Effector memory CD8-positive, alpha-beta T cell (primary cell): ENCODE measurements around the gene HOXD13.

Experiments
- ATAC-seq: fragments of 150-1000 bp; cut with Tn5 transposase; replicated peaks from 2 replicates; pipeline ENCODE4 v1.10.0; 2021; ENCODE audit warnings: mild to moderate bottlenecking, moderate library complexity
- DNase-seq, 3 experiments: peaks; one replicate each; pipeline ENCODE4 v3.0.0; 2021
- H3K27ac Mint-ChIP-seq, 2 donors: one replicate each; pipeline ENCODE4 v1.8.0; 2022; ENCODE audit warnings: mild to moderate bottlenecking in 2 of 2, mixed read lengths in 2 of 2, moderate library complexity in 2 of 2
- H3K27me3 Mint-ChIP-seq, 2 donors: one replicate each; pipeline ENCODE4 v1.8.0; 2022; ENCODE audit warnings: mixed read lengths in 2 of 2
- H3K36me3 Mint-ChIP-seq: one replicate; pipeline ENCODE4 v1.8.0; 2022; ENCODE audit warnings: mild to moderate bottlenecking, moderate library complexity, mixed read lengths; ENCODE audit not compliant: insufficient read depth
- H3K4me1 Mint-ChIP-seq, 2 donors: one replicate each; pipeline ENCODE4 v1.8.0; 2022; ENCODE audit warnings: low read depth in 2 of 2, mixed read lengths in 2 of 2
- H3K4me3 Mint-ChIP-seq, 2 donors: one replicate each; pipeline ENCODE4 v1.8.0; 2022; ENCODE audit warnings: mild to moderate bottlenecking in 2 of 2, mixed read lengths in 2 of 2, moderate library complexity in 2 of 2
- H3K9me3 Mint-ChIP-seq, 2 donors: one replicate each; pipeline ENCODE4 v1.8.0; 2022; ENCODE audit warnings: mixed read lengths in 2 of 2

The HOXD13 gene

DNA sequence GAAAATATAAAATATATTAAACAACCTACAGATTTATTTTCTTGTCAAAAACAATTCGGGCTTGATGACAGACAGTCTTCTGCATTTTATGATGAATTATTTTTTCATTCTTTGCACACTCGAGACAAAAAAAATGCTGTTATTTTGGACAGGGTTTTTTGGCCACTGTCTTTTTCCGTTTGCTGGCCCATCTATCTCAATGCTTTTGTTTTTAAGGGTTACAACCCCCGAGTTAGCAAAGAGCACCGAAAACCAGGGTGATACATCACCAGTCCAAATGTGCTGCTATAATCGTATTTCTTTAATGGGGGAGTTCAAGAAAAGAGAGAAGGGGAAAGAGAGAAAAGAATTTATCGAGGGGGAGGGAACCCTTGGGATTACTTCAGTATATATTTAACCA, 16.5 kb upstream of the HOXD13 start:
- no peak for ATAC-seq
- H3K4me3 Mint-ChIP-seq, result no peak overlapping the region
- no peak overlapping the region for H3K27ac Mint-ChIP-seq
- DNase-seq, result no peak
- H3K4me1 Mint-ChIP-seq, result peaks cover 7% of the 10 kb centered on the region in 2 donors
- peaks cover 83 to 87% of the 10 kb centered on the region in 2 donors for H3K27me3 Mint-ChIP-seq
- H3K9me3 Mint-ChIP-seq, result peaks cover 2 to 14% of the 10 kb centered on the region in 2 donors
- peaks cover 33% of the 10 kb centered on the region for H3K36me3 Mint-ChIP-seq

DNA sequence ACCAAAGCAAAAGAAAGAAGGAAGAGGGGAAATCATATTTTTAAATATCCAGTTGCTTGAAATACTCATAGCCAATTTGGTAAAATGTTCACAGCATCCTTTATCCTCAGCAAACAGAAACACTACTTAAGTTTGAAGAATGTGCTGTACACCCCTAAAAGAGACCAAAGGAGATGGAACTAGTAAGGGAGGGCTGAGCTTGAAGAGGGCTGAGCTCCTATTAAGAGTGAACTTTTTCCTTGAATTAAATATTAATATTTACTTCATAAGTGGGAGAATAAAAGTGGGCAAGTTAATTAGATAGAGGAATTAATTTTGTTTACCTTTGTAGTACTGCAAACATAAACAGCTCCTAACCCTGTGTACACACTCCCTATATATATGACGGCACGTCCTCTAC, 15.7 kb upstream of the HOXD13 start:
- peaks cover 40% of the 10 kb centered on the region for H3K36me3 Mint-ChIP-seq
- peaks cover 7% of the 10 kb centered on the region in 2 donors for H3K4me1 Mint-ChIP-seq
- peaks cover 83 to 87% of the 10 kb centered on the region in 2 donors for H3K27me3 Mint-ChIP-seq
- no peak for ATAC-seq
- H3K4me3 Mint-ChIP-seq, result no peak overlapping the region
- peaks cover 2 to 14% of the 10 kb centered on the region in 2 donors for H3K9me3 Mint-ChIP-seq
- H3K27ac Mint-ChIP-seq, result no peak overlapping the region
- no peak for DNase-seq

DNA sequence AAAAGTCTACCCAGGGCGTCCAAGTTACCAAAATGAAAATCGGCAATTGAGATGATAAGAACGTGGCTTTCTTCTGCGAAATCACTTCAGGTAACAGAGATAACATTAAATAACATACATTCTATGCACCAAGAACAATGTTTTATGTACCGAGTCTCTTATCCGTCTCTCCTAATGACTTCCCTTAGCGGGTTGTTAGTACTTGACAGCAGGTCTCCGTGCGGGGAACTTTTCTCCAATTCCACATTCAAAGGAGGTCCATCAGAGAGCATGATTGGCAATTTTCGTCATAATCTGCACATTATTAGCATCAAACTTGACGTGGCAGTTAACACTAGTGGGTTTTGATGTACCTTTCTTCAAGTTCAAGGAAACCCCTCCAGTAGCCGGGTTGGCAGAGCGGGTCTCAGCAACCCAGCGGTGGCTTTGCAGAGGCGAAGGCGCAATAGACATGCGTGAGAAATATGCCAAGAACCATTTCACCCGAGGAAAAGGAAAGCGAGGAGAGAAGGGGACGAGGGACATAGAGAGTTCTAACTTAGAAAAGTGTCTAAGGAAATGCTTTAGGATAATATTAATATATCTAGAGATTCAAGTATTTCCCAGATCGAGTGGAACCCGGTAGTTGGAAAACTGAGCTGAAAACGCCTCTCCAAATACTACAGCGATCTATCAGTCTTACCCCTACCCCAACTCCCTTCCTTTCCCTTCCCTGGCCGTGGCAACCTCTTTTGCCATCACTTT, 13.8 kb upstream of the HOXD13 start:
- no peak for ATAC-seq
- peak overlapping the region in 1 of 2 donors; percentile 90 for H3K27ac Mint-ChIP-seq

DNA sequence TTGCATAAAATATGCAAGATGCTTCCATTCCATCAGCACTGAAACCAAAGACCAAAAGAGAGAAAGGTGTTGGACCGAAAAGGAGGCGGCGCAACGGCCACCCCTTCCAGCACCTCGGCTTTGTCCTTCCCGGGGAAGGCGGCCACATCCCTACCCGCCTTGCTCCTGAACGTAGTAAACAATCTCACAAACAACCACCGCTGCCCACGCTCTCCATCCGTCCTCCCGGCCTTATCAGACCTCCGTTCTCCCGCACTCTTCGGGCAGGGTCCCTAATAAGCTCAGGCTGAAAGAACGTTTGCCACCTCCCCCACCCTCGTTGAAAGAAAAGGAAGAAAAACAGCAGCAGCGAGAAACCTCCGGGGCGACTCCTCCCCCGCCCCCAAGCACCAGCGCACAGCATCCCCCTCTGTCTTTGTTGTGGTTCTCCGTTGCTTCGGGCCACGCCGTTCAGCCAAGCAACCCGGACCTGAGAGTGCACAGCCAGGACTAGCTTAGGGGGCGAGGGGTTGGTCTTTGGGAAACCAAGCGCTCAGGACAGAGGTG, 13.2 kb upstream of the HOXD13 start:
- Mint-ChIP-seq H3K27me3 (peaks cover 84 to 87% of the 10 kb centered on the region in 2 donors), H3K9me3 (peaks cover 2 to 14% of the 10 kb centered on the region in 2 donors), H3K4me1 (peaks cover 7% of the 10 kb centered on the region in 2 donors), H3K4me3 (peak overlapping the region; percentile 64 to 65), H3K36me3 (peaks cover 63% of the 10 kb centered on the region), H3K27ac (peak overlapping the region in 1 of 2 donors; percentile 90)
- DNase-seq (no peak), ATAC-seq (no peak)

More for the DNA sequence above, 13.8 kb upstream of the HOXD13 start:
- Mint-ChIP-seq H3K27me3 (peaks cover 84 to 87% of the 10 kb centered on the region in 2 donors), H3K4me1 (peaks cover 7% of the 10 kb centered on the region in 2 donors), H3K36me3 (peaks cover 58% of the 10 kb centered on the region), H3K9me3 (peaks cover 2 to 14% of the 10 kb centered on the region in 2 donors), H3K4me3 (peak overlapping the region; percentile 64 to 65)
- no peak for DNase-seq

DNA sequence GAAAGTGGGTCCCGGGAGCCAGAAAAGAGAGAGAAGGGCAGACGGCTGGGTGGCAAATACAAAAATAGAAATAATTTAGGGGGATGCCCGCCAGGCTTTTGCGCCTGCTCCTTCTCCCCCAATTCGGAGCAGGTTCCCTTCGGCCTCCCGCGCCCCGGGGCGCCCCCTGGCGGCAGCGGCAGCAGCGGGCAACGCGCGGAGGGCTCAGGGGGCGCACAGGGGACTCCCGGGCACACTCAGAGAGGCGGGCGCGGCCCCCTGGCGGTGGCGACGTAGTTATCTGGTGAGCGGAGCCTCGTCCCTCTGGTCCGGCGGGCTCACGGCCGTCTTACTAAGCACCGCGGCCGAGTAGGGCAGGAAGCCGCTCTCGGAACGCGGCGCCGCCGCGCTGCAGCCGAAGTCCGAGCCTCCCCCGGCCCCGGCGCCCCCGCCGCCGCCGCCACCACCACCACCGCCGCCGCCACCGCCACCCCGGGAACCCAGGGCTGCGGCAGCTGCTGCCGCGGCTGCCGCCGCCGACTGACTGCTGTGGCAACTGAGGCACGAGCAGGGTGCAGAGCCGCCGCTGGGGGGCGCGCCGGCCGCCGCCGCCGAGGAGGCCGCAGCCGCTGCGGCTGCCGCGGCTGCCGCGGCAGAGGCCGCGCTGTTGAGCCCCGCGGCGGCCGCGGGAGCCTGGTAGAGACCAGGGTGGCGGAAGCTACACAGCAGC, 12.5 kb upstream of the HOXD13 start:
- H3K36me3 Mint-ChIP-seq, result peaks cover 69% of the 10 kb centered on the region
- peaks cover 7% of the 10 kb centered on the region in 2 donors for H3K4me1 Mint-ChIP-seq
- peaks cover 84 to 87% of the 10 kb centered on the region in 2 donors for H3K27me3 Mint-ChIP-seq
- peaks cover 2 to 14% of the 10 kb centered on the region in 2 donors for H3K9me3 Mint-ChIP-seq
- peak overlapping the region; percentile 64 to 65 for H3K4me3 Mint-ChIP-seq
- ATAC-seq (no peak), DNase-seq (no peak)
- peak overlapping the region in 1 of 2 donors; percentile 90 for H3K27ac Mint-ChIP-seq

DNA sequence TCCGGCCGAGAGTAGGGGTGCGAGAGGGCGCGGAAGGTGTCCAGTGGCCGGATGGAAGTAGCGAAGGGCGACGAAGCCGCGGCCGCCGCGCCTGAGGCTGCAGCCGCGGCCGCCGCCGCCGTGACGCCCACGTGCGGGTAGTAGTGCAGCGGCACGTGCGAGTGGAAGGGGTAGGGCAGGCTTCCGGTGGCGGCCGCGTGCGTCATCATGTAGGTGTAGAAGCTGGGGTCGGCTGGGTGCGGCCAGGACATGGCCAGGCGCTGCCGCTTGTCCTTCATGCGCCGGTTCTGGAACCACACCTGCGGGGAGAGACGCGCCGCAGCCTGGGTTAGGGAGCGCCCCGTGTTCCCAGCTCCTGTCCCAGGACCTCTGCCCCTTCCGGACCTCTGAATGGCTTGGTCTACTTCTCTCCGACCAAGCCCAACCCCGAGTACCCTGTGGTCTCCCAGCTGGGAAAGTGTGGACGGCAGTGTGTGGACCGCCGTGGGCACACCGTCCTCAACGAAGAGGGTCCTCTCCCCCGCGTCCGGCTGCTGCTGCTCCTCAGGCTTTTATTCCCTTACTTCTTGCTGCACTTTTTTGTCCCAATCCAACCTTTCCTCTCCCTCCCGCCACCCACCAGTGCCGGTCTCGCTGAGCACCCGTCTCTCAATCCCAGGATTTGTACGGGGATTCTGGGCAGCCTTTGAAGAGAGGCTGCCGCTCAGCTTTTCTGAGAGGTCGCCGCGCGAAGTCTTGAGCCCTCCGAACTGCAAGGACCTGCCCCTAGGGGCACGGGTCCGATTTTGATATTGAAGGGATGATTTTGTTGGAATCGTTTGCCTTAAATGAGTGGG, 11.8 kb upstream of the HOXD13 start:
- no peak for DNase-seq
- peak overlapping the region in 1 of 2 donors; percentile 87 for H3K27ac Mint-ChIP-seq
- H3K36me3 Mint-ChIP-seq, result peaks cover 77% of the 10 kb centered on the region

DNA sequence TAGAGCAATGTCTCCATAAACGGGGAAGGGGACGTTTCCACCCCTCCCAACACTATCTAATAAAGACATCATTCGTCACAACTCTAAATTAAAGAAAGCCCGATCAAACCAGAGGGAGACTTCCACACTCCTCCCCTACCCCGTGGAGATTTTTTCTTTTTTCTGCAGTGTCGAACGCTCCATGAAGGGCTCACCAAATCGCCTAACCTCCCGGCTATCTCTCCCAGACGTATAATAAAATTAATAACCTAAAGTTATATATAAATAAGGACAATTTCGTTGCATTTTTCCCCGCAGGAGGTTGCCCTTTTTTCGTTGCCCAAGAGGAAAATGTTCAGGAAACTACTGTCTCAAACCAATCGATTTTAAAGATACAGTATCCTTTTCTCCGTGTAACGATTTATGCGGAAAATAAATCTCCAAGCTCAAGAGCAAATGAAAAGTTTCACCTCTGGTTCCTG, 11.1 kb upstream of the HOXD13 start:
- H3K36me3 Mint-ChIP-seq, result peaks cover 79% of the 10 kb centered on the region
- peaks cover 7 to 8% of the 10 kb centered on the region in 2 donors for H3K4me1 Mint-ChIP-seq
- peak in 1 of 3 experiments; percentile 0 for DNase-seq
- H3K4me3 Mint-ChIP-seq, result no peak overlapping the region
- ATAC-seq, result no peak
- peaks cover 2 to 12% of the 10 kb centered on the region in 2 donors for H3K9me3 Mint-ChIP-seq
- peak overlapping the region in 1 of 2 donors; percentile 87 for H3K27ac Mint-ChIP-seq
- peaks cover 80 to 87% of the 10 kb centered on the region in 2 donors for H3K27me3 Mint-ChIP-seq

More for the DNA sequence above, 11.8 kb upstream of the HOXD13 start:
- Mint-ChIP-seq H3K9me3 (peaks cover 2 to 14% of the 10 kb centered on the region in 2 donors), H3K27me3 (peaks cover 84 to 87% of the 10 kb centered on the region in 2 donors), H3K4me1 (peaks cover 7% of the 10 kb centered on the region in 2 donors), H3K4me3 (no peak overlapping the region)
- ATAC-seq, result peak; percentile 45

DNA sequence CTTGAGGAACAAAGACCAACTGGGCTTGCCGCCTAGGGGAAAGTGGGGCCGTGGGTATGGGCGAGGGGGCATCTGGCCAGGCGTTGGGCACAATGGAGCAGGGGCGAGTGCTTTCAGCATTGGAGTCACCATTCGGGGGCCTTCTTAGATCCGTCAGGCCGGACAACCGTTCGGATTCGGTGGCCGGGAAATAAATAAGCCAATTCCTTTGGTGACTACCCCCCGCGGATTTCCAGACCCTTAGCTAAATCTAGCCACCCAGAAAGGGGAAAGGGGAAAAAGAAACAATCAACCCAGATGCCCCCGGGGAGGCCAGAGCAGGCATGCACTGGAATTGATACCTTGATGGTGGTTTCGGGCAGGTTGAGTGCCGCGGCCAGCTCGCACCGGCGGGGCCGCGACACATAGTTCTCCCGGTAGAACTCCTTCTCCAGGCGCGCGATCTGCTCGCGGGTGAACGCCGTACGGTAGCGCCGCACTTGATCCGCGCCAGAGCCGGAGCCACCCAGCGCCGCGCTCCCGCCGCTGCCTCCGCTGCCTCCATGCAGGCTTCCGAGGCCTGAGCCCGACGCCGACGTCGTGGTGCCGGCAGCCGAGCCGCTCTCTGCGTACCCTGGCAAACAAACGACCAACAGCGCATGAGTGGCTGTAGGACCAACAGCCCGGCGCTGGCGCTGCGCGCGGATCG, 10.5 kb upstream of the HOXD13 start:
- no peak for DNase-seq
- H3K9me3 Mint-ChIP-seq, result peaks cover 2 to 7% of the 10 kb centered on the region in 2 donors
- H3K27ac Mint-ChIP-seq, result peak overlapping the region in 1 of 2 donors; percentile 95
- H3K36me3 Mint-ChIP-seq, result peaks cover 84% of the 10 kb centered on the region
- peaks cover 7 to 10% of the 10 kb centered on the region in 2 donors for H3K4me1 Mint-ChIP-seq
- no peak overlapping the region for H3K4me3 Mint-ChIP-seq
- H3K27me3 Mint-ChIP-seq, result peaks cover 80 to 87% of the 10 kb centered on the region in 2 donors
- ATAC-seq, result no peak

DNA sequence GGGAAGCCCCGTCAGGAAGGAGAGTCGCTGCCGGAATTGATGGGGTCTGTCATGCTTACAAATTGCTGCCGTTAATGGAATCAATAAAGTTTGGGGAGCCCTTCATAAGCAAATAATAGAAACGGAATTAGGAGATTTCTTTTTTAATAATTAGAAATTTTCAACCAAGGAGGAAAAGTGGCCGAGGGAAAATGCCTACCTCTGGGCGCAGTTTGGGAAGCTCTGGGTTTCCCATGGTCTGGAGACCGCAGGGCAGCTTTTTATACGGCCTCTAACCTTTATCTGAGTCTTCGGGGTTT, 10.0 kb upstream of the HOXD13 start:
- Mint-ChIP-seq H3K27me3 (peaks cover 82 to 90% of the 10 kb centered on the region in 2 donors), H3K9me3 (peaks cover 2 to 7% of the 10 kb centered on the region in 2 donors), H3K36me3 (peaks cover 88% of the 10 kb centered on the region), H3K27ac (peak overlapping the region in 1 of 2 donors; percentile 95), H3K4me3 (peak overlapping the region in 1 of 2 donors; percentile 37), H3K4me1 (peaks cover 7 to 10% of the 10 kb centered on the region in 2 donors)
- DNase-seq (no peak), ATAC-seq (no peak)

DNA sequence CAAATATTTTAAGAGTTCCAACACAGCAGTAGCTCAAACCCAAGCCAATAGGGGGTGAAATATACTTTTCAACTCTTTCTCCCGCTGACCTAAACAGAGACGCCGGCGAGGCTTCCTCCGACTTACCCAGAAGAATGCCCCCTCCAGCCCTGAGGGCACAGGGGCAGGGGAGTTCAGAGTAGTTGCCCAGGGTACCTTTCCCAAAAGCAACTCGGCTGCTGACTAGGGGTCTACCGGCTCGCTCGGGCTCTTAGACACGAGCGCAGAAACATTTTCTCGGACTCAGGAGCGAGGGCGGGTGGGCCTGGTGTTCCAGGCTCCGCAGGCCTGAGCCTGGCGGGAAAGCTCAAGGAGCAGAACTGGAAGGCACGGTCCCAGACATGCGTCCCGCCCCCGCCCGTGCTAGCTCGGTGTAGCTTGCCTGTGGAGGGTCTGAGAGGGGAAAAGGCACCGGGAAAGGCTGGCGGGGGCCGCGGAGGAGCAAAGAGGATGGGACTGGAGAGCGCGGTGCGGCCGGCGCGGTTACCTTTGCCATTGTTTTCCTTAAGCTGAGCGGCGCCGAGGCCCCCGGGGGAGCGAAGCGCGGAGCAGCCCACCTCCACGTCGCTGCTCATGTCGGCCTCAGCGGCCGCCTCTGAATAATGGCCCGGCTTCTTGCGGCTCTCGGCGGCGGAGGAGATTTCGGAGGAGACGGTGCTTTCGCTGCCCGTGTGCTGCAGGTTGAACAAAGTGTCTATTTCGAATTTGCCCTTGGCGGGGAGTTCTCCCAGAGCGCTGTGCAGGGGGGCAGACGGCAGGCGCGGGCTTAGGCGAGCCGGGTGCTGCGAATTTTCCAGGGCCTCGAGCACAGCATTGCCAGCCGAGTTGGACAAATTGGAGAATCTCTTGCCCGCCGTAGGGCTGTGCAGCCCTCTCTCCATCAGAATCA, 9.4 kb upstream of the HOXD13 start:
- Mint-ChIP-seq H3K9me3 (peaks cover 2 to 7% of the 10 kb centered on the region in 2 donors), H3K4me3 (peak overlapping the region in 1 of 2 donors; percentile 37), H3K36me3 (peaks cover 89% of the 10 kb centered on the region), H3K27ac (peak overlapping the region in 1 of 2 donors; percentile 95), H3K27me3 (peaks cover 85 to 93% of the 10 kb centered on the region in 2 donors), H3K4me1 (peaks cover 7 to 11% of the 10 kb centered on the region in 2 donors)
- DNase-seq (no peak), ATAC-seq (no peak)

DNA sequence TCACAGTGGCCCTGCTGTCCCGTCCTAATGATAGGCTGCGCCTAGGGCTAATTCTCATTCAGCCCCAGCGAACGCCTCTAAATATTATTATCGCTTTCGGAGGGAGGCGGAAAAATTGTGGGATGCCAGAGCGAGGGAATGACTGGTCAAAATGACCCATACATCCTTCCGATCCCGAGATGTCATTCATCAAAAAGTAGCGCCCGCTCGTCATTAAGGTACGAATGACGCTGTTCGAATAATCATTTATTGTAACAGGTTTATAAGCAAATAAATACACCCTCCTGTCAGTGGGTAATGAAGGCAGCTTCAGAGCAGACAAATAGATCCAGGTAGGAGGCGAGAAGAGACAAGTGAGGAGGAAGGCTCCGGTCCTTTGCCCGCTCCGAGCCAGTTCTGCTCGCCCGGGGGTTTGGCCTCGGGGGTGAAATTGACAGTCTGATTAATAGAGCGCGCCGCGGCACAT, 8.7 kb upstream of the HOXD13 start, which contains the start of gene EVX2:
Gene EVX2 (minus strand): TSS at position 167 of the 466 bp plus-strand sequence. CDS start 186 bp downstream, outside the sequence.
- peaks cover 87% of the 10 kb centered on the region for H3K36me3 Mint-ChIP-seq
- DNase-seq, result no peak
- H3K4me1 Mint-ChIP-seq, result peaks cover 11 to 15% of the 10 kb centered on the region in 2 donors
- peaks cover 2 to 7% of the 10 kb centered on the region in 2 donors for H3K9me3 Mint-ChIP-seq
- ATAC-seq, result no peak
- peak within 1 kb of the TSS in 1 of 2 donors; percentile 37 for H3K4me3 Mint-ChIP-seq
- H3K27ac Mint-ChIP-seq, result peak within 1 kb of the TSS in 1 of 2 donors; percentile 95
- peaks cover 85 to 93% of the 10 kb centered on the region in 2 donors for H3K27me3 Mint-ChIP-seq
